HEK293 (cell line): ENCODE results near the gene STX16.

Experiments used
- OSR2 ChIP-seq: fragments of 450-650 bp; formaldehyde crosslinking; IDR thresholded peaks from 2 replicates; pipeline ENCODE4 v1.5.1; 2016; ENCODE audit warnings: missing biosample characterization, missing genetic modification characterization
- YY1 ChIP-seq: fragments of 450-650 bp; formaldehyde crosslinking; IDR thresholded peaks from 2 replicates; pipeline ENCODE4 v1.5.1; 2018; ENCODE audit warnings: missing biosample characterization, missing genetic modification characterization
- ZNF10 ChIP-seq: fragments of 450-650 bp; formaldehyde crosslinking; IDR thresholded peaks from 2 replicates; pipeline ENCODE4 v1.5.1; 2017; ENCODE audit warnings: missing biosample characterization, missing genetic modification characterization
- ZNF146 ChIP-seq: fragments of 450-650 bp; formaldehyde crosslinking; IDR thresholded peaks from 2 replicates; pipeline ENCODE4 v1.5.1; 2016; ENCODE audit warnings: missing biosample characterization, missing genetic modification characterization
- ZNF302 ChIP-seq: fragments of 450-650 bp; formaldehyde crosslinking; IDR thresholded peaks from 2 replicates; pipeline ENCODE4 v1.5.1; 2016; ENCODE audit warnings: missing biosample characterization, missing genetic modification characterization, low read depth
- ZNF350 ChIP-seq: fragments of 450-650 bp; formaldehyde crosslinking; IDR thresholded peaks from 2 replicates; pipeline ENCODE4 v1.5.0; 2017; ENCODE audit warnings: missing biosample characterization, mild to moderate bottlenecking, missing genetic modification characterization
- TF ChIP-seq, protein P1 (sequence below): fragments of 450-650 bp; formaldehyde crosslinking; IDR thresholded peaks from 2 replicates; pipeline ENCODE4 v1.5.1; 2016; ENCODE audit warnings: missing biosample characterization, missing genetic modification characterization
- TF ChIP-seq, protein P2 (sequence below): fragments of 450-650 bp; formaldehyde crosslinking; IDR thresholded peaks from 2 replicates; pipeline ENCODE4 v1.5.1; 2016; ENCODE audit warnings: missing biosample characterization, missing genetic modification characterization
- TF ChIP-seq, protein P3 (sequence below): fragments of 450-650 bp; formaldehyde crosslinking; IDR thresholded peaks from 2 replicates; pipeline ENCODE4 v1.5.1; 2016; ENCODE audit warnings: missing biosample characterization, missing genetic modification characterization
- TF ChIP-seq, protein P4 (sequence below): fragments of 450-650 bp; formaldehyde crosslinking; IDR thresholded peaks from 2 replicates; pipeline ENCODE4 v1.5.1; 2016; ENCODE audit warnings: missing biosample characterization, missing genetic modification characterization

DNA sequence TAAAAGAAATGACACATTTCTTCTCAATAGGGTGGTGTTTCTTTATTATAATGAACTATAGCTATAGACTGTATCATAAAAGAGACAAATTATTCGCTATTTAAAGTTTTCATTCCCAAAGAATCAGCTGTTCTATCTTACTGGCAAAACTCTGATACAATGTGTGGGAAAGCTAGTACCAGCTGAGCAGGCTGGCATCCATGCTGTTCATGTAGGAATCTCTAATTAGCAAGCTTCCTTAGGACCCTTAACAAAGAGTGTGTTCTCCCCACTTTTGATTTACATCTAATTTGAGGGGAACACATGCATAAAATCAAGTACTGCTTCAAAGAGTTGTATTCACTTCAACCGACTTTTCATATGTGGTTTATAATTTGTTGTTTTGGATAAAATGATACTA is 13.2 kb downstream of the STX16 start:
- TF ChIP-seq, protein P1, sequence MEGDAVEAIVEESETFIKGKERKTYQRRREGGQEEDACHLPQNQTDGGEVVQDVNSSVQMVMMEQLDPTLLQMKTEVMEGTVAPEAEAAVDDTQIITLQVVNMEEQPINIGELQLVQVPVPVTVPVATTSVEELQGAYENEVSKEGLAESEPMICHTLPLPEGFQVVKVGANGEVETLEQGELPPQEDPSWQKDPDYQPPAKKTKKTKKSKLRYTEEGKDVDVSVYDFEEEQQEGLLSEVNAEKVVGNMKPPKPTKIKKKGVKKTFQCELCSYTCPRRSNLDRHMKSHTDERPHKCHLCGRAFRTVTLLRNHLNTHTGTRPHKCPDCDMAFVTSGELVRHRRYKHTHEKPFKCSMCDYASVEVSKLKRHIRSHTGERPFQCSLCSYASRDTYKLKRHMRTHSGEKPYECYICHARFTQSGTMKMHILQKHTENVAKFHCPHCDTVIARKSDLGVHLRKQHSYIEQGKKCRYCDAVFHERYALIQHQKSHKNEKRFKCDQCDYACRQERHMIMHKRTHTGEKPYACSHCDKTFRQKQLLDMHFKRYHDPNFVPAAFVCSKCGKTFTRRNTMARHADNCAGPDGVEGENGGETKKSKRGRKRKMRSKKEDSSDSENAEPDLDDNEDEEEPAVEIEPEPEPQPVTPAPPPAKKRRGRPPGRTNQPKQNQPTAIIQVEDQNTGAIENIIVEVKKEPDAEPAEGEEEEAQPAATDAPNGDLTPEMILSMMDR (tag by site-specific recombination): no peak
- TF ChIP-seq, protein P2, sequence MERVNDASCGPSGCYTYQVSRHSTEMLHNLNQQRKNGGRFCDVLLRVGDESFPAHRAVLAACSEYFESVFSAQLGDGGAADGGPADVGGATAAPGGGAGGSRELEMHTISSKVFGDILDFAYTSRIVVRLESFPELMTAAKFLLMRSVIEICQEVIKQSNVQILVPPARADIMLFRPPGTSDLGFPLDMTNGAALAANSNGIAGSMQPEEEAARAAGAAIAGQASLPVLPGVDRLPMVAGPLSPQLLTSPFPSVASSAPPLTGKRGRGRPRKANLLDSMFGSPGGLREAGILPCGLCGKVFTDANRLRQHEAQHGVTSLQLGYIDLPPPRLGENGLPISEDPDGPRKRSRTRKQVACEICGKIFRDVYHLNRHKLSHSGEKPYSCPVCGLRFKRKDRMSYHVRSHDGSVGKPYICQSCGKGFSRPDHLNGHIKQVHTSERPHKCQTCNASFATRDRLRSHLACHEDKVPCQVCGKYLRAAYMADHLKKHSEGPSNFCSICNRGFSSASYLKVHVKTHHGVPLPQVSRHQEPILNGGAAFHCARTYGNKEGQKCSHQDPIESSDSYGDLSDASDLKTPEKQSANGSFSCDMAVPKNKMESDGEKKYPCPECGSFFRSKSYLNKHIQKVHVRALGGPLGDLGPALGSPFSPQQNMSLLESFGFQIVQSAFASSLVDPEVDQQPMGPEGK (tag by site-specific recombination): no peak
- TF ChIP-seq, protein P3, sequence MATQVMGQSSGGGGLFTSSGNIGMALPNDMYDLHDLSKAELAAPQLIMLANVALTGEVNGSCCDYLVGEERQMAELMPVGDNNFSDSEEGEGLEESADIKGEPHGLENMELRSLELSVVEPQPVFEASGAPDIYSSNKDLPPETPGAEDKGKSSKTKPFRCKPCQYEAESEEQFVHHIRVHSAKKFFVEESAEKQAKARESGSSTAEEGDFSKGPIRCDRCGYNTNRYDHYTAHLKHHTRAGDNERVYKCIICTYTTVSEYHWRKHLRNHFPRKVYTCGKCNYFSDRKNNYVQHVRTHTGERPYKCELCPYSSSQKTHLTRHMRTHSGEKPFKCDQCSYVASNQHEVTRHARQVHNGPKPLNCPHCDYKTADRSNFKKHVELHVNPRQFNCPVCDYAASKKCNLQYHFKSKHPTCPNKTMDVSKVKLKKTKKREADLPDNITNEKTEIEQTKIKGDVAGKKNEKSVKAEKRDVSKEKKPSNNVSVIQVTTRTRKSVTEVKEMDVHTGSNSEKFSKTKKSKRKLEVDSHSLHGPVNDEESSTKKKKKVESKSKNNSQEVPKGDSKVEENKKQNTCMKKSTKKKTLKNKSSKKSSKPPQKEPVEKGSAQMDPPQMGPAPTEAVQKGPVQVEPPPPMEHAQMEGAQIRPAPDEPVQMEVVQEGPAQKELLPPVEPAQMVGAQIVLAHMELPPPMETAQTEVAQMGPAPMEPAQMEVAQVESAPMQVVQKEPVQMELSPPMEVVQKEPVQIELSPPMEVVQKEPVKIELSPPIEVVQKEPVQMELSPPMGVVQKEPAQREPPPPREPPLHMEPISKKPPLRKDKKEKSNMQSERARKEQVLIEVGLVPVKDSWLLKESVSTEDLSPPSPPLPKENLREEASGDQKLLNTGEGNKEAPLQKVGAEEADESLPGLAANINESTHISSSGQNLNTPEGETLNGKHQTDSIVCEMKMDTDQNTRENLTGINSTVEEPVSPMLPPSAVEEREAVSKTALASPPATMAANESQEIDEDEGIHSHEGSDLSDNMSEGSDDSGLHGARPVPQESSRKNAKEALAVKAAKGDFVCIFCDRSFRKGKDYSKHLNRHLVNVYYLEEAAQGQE (tag by site-specific recombination): no peak
- TF ChIP-seq ZNF302 (tag by site-specific recombination) (no peak), YY1 (tag by site-specific recombination) (no peak), OSR2 (tag by site-specific recombination) (no peak), ZNF146 (tag by site-specific recombination) (no peak), ZNF10 (tag by site-specific recombination) (no peak), ZNF350 (tag by site-specific recombination) (no peak)
- TF ChIP-seq, protein P4, sequence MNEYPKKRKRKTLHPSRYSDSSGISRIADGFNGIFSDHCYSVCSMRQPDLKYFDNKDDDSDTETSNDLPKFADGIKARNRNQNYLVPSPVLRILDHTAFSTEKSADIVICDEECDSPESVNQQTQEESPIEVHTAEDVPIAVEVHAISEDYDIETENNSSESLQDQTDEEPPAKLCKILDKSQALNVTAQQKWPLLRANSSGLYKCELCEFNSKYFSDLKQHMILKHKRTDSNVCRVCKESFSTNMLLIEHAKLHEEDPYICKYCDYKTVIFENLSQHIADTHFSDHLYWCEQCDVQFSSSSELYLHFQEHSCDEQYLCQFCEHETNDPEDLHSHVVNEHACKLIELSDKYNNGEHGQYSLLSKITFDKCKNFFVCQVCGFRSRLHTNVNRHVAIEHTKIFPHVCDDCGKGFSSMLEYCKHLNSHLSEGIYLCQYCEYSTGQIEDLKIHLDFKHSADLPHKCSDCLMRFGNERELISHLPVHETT: no peak
